Adipocyte (in vitro differentiated cells): ENCODE measurements around the gene ADGRG2.

Experiments used
- DNase-seq: peaks from one replicate; pipeline ENCODE4 v3.0.0-alpha.2; 2015; ENCODE audit warnings: low read depth
- H3K27me3 ChIP-seq: replicated peaks from 2 replicates; pipeline ENCODE4 v1.7.0; 2013; ENCODE audit warnings: mild to moderate bottlenecking, low read length, moderate library complexity; ENCODE audit not compliant: control insufficient read depth, insufficient read depth
- H3K36me3 ChIP-seq: 2 replicates; pipeline ENCODE4 v1.7.0; 2013; ENCODE audit warnings: low read length, mild to moderate bottlenecking, moderate library complexity; ENCODE audit not compliant: control insufficient read depth, insufficient read depth, severe bottlenecking
- H3K4me1 ChIP-seq: 2 replicates; pipeline ENCODE4 v1.7.0; 2013; ENCODE audit warnings: mild to moderate bottlenecking, low read length, moderate library complexity; ENCODE audit not compliant: control insufficient read depth, insufficient read depth
- H3K4me3 ChIP-seq: 2 replicates; pipeline ENCODE4 v1.7.0; 2013; ENCODE audit warnings: mild to moderate bottlenecking, low read length, moderate library complexity
- H3K9ac ChIP-seq: 2 replicates; pipeline ENCODE4 v1.7.0; 2013; ENCODE audit warnings: mild to moderate bottlenecking, low read length, moderate library complexity
- H3K9me3 ChIP-seq: 2 replicates; pipeline ENCODE4 v1.7.0; 2013; ENCODE audit warnings: mild to moderate bottlenecking, low read length, moderate library complexity; ENCODE audit not compliant: control insufficient read depth

ADGRG2 gene

GRCh38 chrX:18955676-18956075 lies 166.6 kb downstream of the ADGRG2 start:
- no peak overlapping the region for H3K9ac ChIP-seq
- no peaks in the 10 kb centered on the region for H3K9me3 ChIP-seq
- H3K4me1 ChIP-seq = no peaks in the 10 kb centered on the region
- H3K4me3 ChIP-seq = no peak overlapping the region
- DNase-seq = no peak
- peaks cover 3% of the 10 kb centered on the region for H3K27me3 ChIP-seq
- H3K36me3 ChIP-seq = no peaks in the 10 kb centered on the region

GRCh38 chrX:18951032-18951431 lies 171.2 kb downstream of the ADGRG2 start:
- Histone ChIP-seq H3K36me3 (no peaks in the 10 kb centered on the region), H3K4me1 (no peaks in the 10 kb centered on the region)
- DNase-seq = no peak

GRCh38 chrX:18949944-18950301 lies 172.3 kb downstream of the ADGRG2 start:
- H3K36me3 ChIP-seq = no peaks in the 10 kb centered on the region
- H3K4me3 ChIP-seq = no peak overlapping the region
- no peaks in the 10 kb centered on the region for H3K9me3 ChIP-seq
- DNase-seq = no peak
- H3K4me1 ChIP-seq = peaks cover 2% of the 10 kb centered on the region
- no peak overlapping the region for H3K9ac ChIP-seq
- no peaks in the 10 kb centered on the region for H3K27me3 ChIP-seq

More at GRCh38 chrX:18951032-18951431, 171.2 kb downstream of the ADGRG2 start:
- H3K27me3 ChIP-seq = no peaks in the 10 kb centered on the region
- no peak overlapping the region for H3K4me3 ChIP-seq
- no peaks in the 10 kb centered on the region for H3K9me3 ChIP-seq
- H3K9ac ChIP-seq = no peak overlapping the region

- Histone ChIP-seq H3K9me3 (no peaks in the 10 kb centered on the region), H3K27me3 (no peaks in the 10 kb centered on the region), H3K9ac (no peak overlapping the region), H3K36me3 (no peaks in the 10 kb centered on the region), H3K4me1 (peaks cover 4% of the 10 kb centered on the region), H3K4me3 (no peak overlapping the region)
- DNase-seq = no peak
Observed at GRCh38 chrX:18949291-18949943, 172.9 kb downstream of the ADGRG2 start.

- DNase-seq = no peak
- Histone ChIP-seq H3K36me3 (peaks cover 6% of the 10 kb centered on the region), H3K4me1 (peaks cover 4% of the 10 kb centered on the region), H3K9ac (no peak overlapping the region), H3K9me3 (no peaks in the 10 kb centered on the region), H3K27me3 (no peaks in the 10 kb centered on the region), H3K4me3 (no peak overlapping the region)
Observed at GRCh38 chrX:18946611-18947010, 175.7 kb downstream of the ADGRG2 start.

GRCh38 chrX:18946157-18946556 lies 176.1 kb downstream of the ADGRG2 start:
- Histone ChIP-seq H3K27me3 (no peaks in the 10 kb centered on the region), H3K4me3 (no peak overlapping the region), H3K9ac (no peak overlapping the region), H3K4me1 (peaks cover 4% of the 10 kb centered on the region), H3K9me3 (no peaks in the 10 kb centered on the region), H3K36me3 (peaks cover 6% of the 10 kb centered on the region)
- DNase-seq = no peak

- H3K4me3 ChIP-seq = no peak overlapping the region
- no peak for DNase-seq
- H3K36me3 ChIP-seq = peaks cover 6% of the 10 kb centered on the region
- H3K27me3 ChIP-seq = no peaks in the 10 kb centered on the region
- H3K9ac ChIP-seq = no peak overlapping the region
- H3K4me1 ChIP-seq = peaks cover 4% of the 10 kb centered on the region
- H3K9me3 ChIP-seq = no peaks in the 10 kb centered on the region
Observed at GRCh38 chrX:18945483-18945882, 176.8 kb downstream of the ADGRG2 start.

- Histone ChIP-seq H3K36me3 (peaks cover 6% of the 10 kb centered on the region), H3K27me3 (no peaks in the 10 kb centered on the region), H3K9me3 (no peaks in the 10 kb centered on the region), H3K4me1 (peaks cover 4% of the 10 kb centered on the region), H3K9ac (no peak overlapping the region), H3K4me3 (no peak overlapping the region)
- DNase-seq = no peak
Observed at GRCh38 chrX:18944482-18944881, 177.8 kb downstream of the ADGRG2 start.

- H3K4me3 ChIP-seq = no peak overlapping the region
- no peak for DNase-seq
- H3K27me3 ChIP-seq = peaks cover 3% of the 10 kb centered on the region
- H3K9me3 ChIP-seq = no peaks in the 10 kb centered on the region
- H3K9ac ChIP-seq = no peak overlapping the region
- peaks cover 4% of the 10 kb centered on the region for H3K4me1 ChIP-seq
- peaks cover 8% of the 10 kb centered on the region for H3K36me3 ChIP-seq
Observed at GRCh38 chrX:18941896-18942295, 180.4 kb downstream of the ADGRG2 start.
